SH-SY5Y (cell line): ENCODE results near the gene MS4A4A.

Source experiments
- GATA2 ChIP-seq: IDR thresholded peaks from 2 replicates; pipeline ENCODE4 v1.6.1; 2011; ENCODE audit warnings: mild to moderate bottlenecking, low read depth, low read length
- GATA3 ChIP-seq: IDR thresholded peaks from 2 replicates; pipeline ENCODE4 v1.6.1; 2011; ENCODE audit warnings: low read depth, mild to moderate bottlenecking, low read length, moderate library complexity

DNA sequence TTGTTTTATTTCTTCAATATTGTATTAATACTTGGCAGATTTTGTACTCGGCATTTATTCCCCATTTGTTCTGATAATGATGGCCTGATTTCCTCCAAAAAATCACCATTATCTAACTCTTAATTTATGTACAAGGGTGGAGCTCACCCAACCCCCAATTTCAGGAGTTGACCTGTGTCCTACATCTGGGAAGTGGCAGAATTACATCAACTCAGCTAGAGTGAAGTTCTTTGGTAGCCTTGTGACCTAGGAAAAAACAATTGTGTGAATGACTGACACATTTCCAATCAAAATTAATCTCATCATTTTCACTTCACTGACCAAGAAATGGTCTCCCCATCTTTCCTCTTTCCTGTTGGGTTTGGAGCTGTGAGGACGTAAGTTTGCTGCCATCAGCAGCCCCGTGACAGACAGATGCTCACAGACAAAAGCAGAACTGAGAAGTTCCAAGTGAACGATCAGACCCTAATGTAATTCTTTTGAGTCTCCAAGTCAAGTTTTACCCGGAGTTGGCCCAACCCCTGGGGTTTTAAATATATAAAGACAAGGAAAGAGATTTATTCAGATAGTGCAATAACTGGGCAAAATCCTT lies 30.0 kb downstream of the MS4A4A start:
- TF ChIP-seq GATA2 (no peak), GATA3 (no peak)
